Fibroblast of lung (primary cell): Measurements from ENCODE around the gene CD151.

ENCODE experiments used
- EZH2 ChIP-seq: IDR thresholded peaks from 2 replicates; pipeline ENCODE4 v1.5.1; 2012; ENCODE audit warnings: low read length, control low read depth, mild to moderate bottlenecking; ENCODE audit errors: missing control alignments
- TF ChIP-seq, protein P1 (sequence below), 2 donors: IDR thresholded peaks in 1 of 2; conservative IDR thresholded peaks in 1 of 2; 1 replicate in 1 of 2; 2 replicates in 1 of 2; pipeline ENCODE4 v1.5.1; 2011 to 2012; ENCODE audit warnings: low read length in 2 of 2, control low read depth in 1 of 2, inconsistent platforms in 1 of 2, low read depth in 1 of 2, mild to moderate bottlenecking in 1 of 2

DNA sequence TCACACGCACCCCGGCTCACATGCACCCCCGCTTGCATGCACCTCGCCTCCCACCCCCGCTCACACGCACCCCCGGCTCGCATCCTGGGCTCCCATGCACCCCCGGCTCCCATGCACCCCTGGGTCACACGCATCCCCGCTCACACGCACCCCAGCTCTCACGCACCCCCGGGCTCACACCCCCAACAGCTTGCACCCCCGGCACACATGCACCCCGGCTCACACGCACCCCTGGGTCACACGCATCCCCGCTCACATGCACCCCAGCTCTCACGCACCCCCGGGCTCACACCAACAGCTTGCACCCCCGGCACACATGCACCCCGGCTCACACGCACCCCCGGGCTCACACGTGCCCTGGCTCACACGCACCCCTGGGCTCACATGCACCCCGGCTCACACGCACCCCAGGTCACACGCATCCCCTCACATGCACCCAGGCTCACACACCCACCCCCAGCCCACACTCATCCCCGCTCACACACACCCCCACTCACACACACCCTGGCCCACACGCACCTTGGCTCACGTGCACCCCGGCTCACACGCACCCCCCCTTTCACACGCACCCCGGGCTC, 26.1 kb downstream of the CD151 start:
- TF ChIP-seq, protein P1, sequence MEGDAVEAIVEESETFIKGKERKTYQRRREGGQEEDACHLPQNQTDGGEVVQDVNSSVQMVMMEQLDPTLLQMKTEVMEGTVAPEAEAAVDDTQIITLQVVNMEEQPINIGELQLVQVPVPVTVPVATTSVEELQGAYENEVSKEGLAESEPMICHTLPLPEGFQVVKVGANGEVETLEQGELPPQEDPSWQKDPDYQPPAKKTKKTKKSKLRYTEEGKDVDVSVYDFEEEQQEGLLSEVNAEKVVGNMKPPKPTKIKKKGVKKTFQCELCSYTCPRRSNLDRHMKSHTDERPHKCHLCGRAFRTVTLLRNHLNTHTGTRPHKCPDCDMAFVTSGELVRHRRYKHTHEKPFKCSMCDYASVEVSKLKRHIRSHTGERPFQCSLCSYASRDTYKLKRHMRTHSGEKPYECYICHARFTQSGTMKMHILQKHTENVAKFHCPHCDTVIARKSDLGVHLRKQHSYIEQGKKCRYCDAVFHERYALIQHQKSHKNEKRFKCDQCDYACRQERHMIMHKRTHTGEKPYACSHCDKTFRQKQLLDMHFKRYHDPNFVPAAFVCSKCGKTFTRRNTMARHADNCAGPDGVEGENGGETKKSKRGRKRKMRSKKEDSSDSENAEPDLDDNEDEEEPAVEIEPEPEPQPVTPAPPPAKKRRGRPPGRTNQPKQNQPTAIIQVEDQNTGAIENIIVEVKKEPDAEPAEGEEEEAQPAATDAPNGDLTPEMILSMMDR (conservative IDR thresholded peaks at IDR 0.05 in 1 of 2, IDR thresholded peaks at IDR 0.05 in 1 of 2; ENCODE audit: low read depth in 1 of 2, low read length in 2 of 2) = no peak
- no peak for TF ChIP-seq EZH2
